ENCODE measurements around the gene ARL15.

Gene ARL15

DNA sequence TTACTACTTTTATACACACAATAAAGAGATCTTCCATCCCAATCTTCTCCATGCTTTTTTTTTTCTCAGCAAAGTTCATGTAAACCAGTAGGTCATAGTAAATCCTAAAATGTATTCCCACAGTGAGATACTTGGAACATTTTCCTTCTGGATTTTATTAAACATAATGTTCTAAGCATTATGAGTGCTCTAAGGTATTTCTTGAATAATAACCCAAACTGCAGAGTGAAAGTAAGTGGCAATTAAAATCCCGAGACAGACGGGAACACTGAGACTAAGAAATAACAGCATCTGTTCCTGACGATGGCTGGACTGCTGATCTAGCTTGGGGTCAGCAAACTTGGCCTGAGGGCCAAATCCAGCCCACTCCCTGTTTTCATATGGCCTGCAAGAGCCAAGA lies 359.8 kb downstream of the ARL15 start:
- H3K4me3 ChIP-seq, result no peak overlapping the region
- H4K20me1 ChIP-seq, result no peaks in the 10 kb centered on the region
- H3K9ac ChIP-seq, result no peak overlapping the region
- no peaks in the 10 kb centered on the region for H3K27me3 ChIP-seq
- peaks cover 9% of the 10 kb centered on the region for H3K9me3 ChIP-seq
- H3K4me2 ChIP-seq, result no peak overlapping the region
- H3K36me3 ChIP-seq, result no peaks in the 10 kb centered on the region
- TF ChIP-seq Cebpa-rat (IDR thresholded peaks at IDR 0.05), result no peak
- no peak overlapping the region for H3K27ac ChIP-seq
- H3K4me1 ChIP-seq, result no peaks in the 10 kb centered on the region

DNA sequence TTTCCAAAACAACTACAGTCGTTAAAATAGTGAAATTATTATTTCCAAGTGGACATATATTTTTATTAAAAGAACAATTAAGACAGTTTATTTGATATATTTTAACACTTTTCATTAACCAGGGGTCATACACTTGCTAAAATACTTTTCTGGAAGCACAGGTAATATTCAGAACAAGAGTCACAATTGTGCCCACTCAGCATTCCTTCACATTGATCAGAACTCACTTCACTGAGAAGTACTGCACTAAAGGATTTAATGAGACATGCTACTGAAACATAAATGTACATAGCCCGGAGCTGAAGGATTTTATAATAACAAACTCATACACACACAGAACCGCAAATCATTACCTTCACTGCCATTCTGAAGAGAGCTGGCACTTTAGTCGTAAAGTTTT lies 361.8 kb downstream of the ARL15 start:
- no peak overlapping the region for H3K4me3 ChIP-seq

DNA sequence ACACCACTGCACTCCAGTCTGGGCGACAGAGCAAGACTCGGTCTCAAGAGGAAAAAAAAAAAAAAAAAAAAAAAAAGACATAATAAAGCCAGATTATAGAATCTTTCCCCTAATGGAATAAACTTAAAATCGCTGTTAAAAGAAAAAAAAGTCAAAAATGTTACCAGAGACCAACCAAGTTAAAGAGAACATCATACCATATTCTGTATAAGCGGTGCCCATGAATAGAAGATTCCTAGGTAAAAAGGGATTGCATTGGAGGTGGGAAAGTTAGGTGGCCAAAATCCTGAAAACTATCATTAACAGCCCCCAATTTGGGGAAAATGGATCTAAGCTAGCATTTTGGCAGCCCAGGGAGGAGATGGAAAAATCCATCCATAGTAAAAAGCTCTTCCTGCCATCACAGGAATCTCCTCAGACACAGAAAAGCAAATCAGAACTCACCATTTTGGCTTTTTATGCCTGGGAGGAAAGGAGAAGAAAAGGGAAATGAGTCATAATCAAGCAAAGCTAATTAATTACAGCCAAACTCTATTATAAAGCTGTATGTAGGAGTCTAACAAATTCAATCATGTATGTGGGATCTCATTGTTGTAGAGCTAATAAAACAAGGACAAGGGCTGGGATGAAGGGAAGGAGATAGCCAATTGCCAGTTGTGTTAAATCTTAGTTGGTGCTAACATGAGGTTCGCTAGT lies 363.8 kb downstream of the ARL15 start:
- no peak overlapping the region for H3K4me2 ChIP-seq
- TF ChIP-seq Cebpa-rat (IDR thresholded peaks at IDR 0.05), result no peak
- no peak overlapping the region for H3K4me3 ChIP-seq

More for the DNA sequence above, 361.8 kb downstream of the ARL15 start:
- Histone ChIP-seq H4K20me1 (no peaks in the 10 kb centered on the region), H3K27ac (no peak overlapping the region), H3K9ac (no peak overlapping the region), H3K9me3 (0 out of 2 replicates have a peak, but pooled peaks cover 4% of the 10 kb centered on the region), H3K4me1 (no peaks in the 10 kb centered on the region), H3K36me3 (peaks cover 3% of the 10 kb centered on the region; the same call in 1 of the 2 replicates), H3K27me3 (no peaks in the 10 kb centered on the region), H3K4me2 (no peak overlapping the region)
- TF ChIP-seq Cebpa-rat (IDR thresholded peaks at IDR 0.05), result no peak

DNA sequence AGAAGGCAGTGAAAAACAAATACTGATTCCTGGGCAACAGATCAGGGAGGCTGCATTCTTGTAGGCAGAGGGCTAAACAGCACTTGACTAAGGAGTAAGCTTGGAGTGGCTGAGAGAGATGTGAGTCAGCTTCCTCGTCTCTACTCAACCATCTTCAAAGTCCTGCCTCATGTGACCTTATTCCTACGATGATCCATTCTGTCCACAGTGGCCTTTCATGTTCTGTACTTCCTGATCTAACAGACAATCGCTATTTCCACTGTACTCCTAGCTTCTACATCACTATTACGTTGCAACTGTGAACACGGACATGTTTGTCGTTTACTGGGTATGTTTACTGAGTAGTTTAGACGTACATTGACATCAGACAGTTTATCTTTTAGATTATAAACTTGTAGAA lies 365.4 kb downstream of the ARL15 start:
- 0 out of 2 replicates have a peak, but pooled peaks cover 5% of the 10 kb centered on the region for H3K9me3 ChIP-seq

More for the DNA sequence above, 363.8 kb downstream of the ARL15 start:
- Histone ChIP-seq H3K36me3 (peaks cover 4% of the 10 kb centered on the region; the same call in 1 of the 2 replicates), H3K9ac (no peak overlapping the region), H3K27ac (no peak overlapping the region), H3K4me1 (no peaks in the 10 kb centered on the region), H3K9me3 (0 out of 2 replicates have a peak, but pooled peaks cover 8% of the 10 kb centered on the region), H4K20me1 (no peaks in the 10 kb centered on the region), H3K27me3 (no peaks in the 10 kb centered on the region)

DNA sequence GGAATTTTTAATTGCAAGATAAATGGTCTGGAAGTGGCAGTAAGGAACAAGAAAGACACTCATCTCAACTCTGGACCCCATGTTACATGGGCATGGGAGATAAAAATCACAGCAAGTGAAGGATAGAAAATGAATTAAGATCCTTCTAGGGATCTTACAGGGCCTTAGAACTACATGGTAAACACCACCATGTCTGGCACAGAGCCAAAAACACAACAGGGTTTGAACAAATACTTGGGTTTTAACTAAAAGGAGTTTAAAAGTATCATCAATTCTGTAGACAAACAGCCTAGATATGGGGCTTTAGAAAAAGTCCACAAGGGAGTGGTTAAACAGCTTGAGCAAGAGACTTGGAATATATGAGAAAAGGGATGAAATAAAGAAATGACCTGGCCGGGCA lies 366.4 kb downstream of the ARL15 start:
- TF ChIP-seq Cebpa-rat (IDR thresholded peaks at IDR 0.05), result no peak
- H4K20me1 ChIP-seq, result no peaks in the 10 kb centered on the region
- no peak overlapping the region for H3K4me2 ChIP-seq
- no peak overlapping the region for H3K27ac ChIP-seq
- H3K36me3 ChIP-seq, result peaks cover 14% of the 10 kb centered on the region
- peaks cover 12% of the 10 kb centered on the region; the same call in 1 of the 2 replicates for H3K9me3 ChIP-seq
- H3K4me1 ChIP-seq, result no peaks in the 10 kb centered on the region
- no peak overlapping the region for H3K4me3 ChIP-seq
- H3K27me3 ChIP-seq, result no peaks in the 10 kb centered on the region
- no peak overlapping the region for H3K9ac ChIP-seq

More for the DNA sequence above, 365.4 kb downstream of the ARL15 start:
- H3K27me3 ChIP-seq, result no peaks in the 10 kb centered on the region
- H3K9ac ChIP-seq, result no peak overlapping the region
- no peak for TF ChIP-seq Cebpa-rat (IDR thresholded peaks at IDR 0.05)
- H3K4me2 ChIP-seq, result no peak overlapping the region
- peaks cover 7% of the 10 kb centered on the region for H3K36me3 ChIP-seq
- no peak overlapping the region for H3K4me3 ChIP-seq
- no peaks in the 10 kb centered on the region for H4K20me1 ChIP-seq
- H3K27ac ChIP-seq, result no peak overlapping the region
- no peaks in the 10 kb centered on the region for H3K4me1 ChIP-seq

DNA sequence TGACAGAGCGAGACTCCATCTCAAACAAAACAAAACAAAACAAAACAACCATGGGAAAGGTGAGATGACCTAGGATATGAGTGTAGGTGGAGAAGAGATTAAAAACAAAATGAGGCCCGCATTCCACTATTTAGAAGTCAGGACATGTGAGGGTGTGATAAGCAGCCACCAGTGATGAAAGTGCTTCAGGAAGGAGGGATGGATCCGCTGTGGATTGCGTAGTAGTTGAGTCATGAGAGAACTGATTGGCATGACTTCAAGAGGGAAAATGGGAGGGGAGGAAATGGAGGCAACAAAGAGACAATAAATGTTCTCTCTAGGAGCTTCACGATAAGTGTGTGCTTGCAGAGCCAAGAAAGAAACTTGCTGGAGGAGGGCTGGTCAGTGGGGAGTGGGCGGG lies 367.6 kb downstream of the ARL15 start:
- Histone ChIP-seq H3K4me1 (no peaks in the 10 kb centered on the region), H3K27ac (no peak overlapping the region), H3K36me3 (peaks cover 21% of the 10 kb centered on the region), H3K9me3 (peaks cover 12% of the 10 kb centered on the region; the same call in 1 of the 2 replicates), H3K4me3 (no peak overlapping the region), H4K20me1 (no peaks in the 10 kb centered on the region), H3K27me3 (no peaks in the 10 kb centered on the region), H3K9ac (no peak overlapping the region), H3K4me2 (no peak overlapping the region)
- TF ChIP-seq Cebpa-rat (IDR thresholded peaks at IDR 0.05), result no peak

DNA sequence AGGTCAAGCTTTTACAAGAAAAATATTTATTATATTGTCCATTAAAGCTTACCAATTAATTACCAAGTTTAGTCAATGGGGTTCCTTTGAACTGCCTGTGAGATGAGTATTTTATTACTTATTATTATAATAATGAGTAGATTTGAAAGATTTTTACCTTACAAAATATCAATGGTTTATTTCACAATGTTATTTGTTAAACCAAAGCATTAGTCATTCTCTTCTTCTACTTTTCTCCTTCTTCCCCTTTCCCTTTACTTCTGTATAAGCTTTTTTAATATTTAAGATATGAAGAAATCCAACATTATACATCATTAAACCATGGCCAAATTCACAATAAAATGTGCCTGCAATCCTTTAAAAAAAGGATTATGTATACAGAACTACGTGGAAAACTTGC lies 369.5 kb downstream of the ARL15 start:
- H3K4me2 ChIP-seq, result no peak overlapping the region
- H4K20me1 ChIP-seq, result no peaks in the 10 kb centered on the region
- no peaks in the 10 kb centered on the region for H3K4me1 ChIP-seq
- H3K9me3 ChIP-seq, result peaks cover 12% of the 10 kb centered on the region; the same call in 1 of the 2 replicates
- H3K27ac ChIP-seq, result no peak overlapping the region
- no peak for TF ChIP-seq Cebpa-rat (IDR thresholded peaks at IDR 0.05)
- H3K9ac ChIP-seq, result no peak overlapping the region
- peaks cover 21% of the 10 kb centered on the region for H3K36me3 ChIP-seq
- no peaks in the 10 kb centered on the region for H3K27me3 ChIP-seq
- no peak overlapping the region for H3K4me3 ChIP-seq

DNA sequence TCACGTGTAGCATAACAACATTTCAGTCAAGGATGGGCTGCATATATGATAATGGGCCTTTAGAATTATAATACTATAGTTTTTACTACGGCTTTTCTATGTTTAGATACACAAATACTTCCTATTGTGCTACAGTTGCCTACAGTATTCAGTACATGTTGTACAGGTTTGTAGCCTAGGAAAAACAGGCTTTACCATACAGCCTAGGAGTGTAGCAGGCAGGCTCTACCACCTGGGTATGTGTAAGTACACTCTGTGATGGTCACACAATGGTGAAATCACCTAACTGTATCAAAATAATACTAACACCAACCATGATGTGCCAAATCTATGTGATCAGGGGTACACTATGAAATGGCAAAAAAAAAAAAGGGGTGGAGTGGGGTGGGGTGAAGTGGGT lies 372.9 kb downstream of the ARL15 start:
- Histone ChIP-seq H3K36me3 (peaks cover 16% of the 10 kb centered on the region), H3K9ac (no peak overlapping the region), H3K4me3 (no peak overlapping the region), H3K4me1 (peaks cover 1% of the 10 kb centered on the region; the same call in 1 of the 2 replicates), H3K27ac (no peak overlapping the region), H3K27me3 (no peaks in the 10 kb centered on the region), H3K4me2 (no peak overlapping the region), H4K20me1 (no peaks in the 10 kb centered on the region), H3K9me3 (peaks cover 8% of the 10 kb centered on the region; the same call in 1 of the 2 replicates)
- no peak for TF ChIP-seq Cebpa-rat (IDR thresholded peaks at IDR 0.05)

DNA sequence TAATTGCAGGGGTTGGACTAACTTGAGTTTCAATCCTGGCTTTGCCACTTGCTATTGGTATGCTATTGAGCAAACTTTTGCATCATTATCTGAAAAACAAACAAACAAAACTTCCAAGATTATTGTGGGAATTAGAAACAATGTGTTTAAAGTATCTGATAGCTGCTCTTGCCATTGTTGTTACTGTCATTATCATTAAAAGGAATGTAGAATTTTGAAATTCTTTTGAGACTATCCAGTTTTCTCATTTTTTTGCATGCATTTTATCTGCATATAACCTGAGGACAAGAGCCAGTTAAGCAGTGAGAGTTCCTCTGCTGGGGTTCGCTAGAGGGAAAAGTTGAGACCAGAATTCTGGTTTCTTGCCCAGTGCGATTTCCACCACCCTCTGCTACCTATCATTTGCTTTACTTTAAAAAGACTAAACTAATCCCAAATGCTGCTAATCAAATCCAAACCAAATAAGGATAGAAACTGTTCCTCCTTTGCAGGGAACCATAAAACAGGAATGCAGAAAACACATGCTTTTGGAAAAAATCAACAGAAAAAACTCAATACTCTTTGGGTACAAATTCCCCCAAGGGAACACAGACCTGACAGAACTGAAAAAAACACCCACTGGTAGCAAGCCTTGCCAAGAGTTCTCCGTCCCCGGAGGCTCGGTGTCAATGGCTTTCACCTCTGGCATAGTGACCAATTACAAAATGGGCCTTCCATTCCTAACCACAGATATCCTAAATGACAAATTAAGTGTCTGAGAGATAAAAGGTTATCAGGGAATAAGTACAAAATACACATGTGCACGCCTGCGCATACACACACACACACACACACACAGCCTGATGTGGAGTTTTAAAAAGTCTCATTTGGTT lies 373.7 kb downstream of the ARL15 start:
- Histone ChIP-seq H3K9me3 (peaks cover 8% of the 10 kb centered on the region; the same call in 1 of the 2 replicates), H4K20me1 (no peaks in the 10 kb centered on the region), H3K27ac (no peak overlapping the region), H3K27me3 (no peaks in the 10 kb centered on the region), H3K36me3 (peaks cover 16% of the 10 kb centered on the region), H3K4me3 (no peak overlapping the region), H3K4me2 (no peak overlapping the region), H3K4me1 (peaks cover 9% of the 10 kb centered on the region; the same call in 1 of the 2 replicates), H3K9ac (no peak overlapping the region)
- no peak for TF ChIP-seq Cebpa-rat (IDR thresholded peaks at IDR 0.05)

All from BLaER1 (cell line).